Mesothelial cell of epicardium (in vitro differentiated cells): ENCODE results near the gene SUDS3. TPM values are rescaled to one million over a fixed set of nuclear protein-coding genes. Genes with fewer than 3 reads are reported as not detected.

ENCODE experiments used
- DNase-seq, 2 experiments: peaks; one replicate each; pipeline ENCODE4 v3.0.0; 2021; ENCODE audit warnings: low spot score in 2 of 2; ENCODE audit not compliant: unreplicated experiment in 2 of 2
- H3K27ac Mint-ChIP-seq: 2 replicates; pipeline ENCODE4 v1.8.0; 2021; ENCODE audit warnings: mixed read lengths
- H3K27me3 Mint-ChIP-seq: 2 replicates; pipeline ENCODE4 v1.8.0; 2021; ENCODE audit warnings: low read depth, mixed read lengths
- H3K36me3 Mint-ChIP-seq: 2 replicates; pipeline ENCODE4 v1.8.0; 2021; ENCODE audit warnings: mixed read lengths
- H3K4me1 Mint-ChIP-seq: 2 replicates; pipeline ENCODE4 v1.8.0; 2021; ENCODE audit warnings: mixed read lengths
- H3K4me3 Mint-ChIP-seq: 2 replicates; pipeline ENCODE4 v1.8.0; 2021; ENCODE audit warnings: mild to moderate bottlenecking, moderate library complexity, mixed read lengths
- H3K9me3 Mint-ChIP-seq: 2 replicates; pipeline ENCODE4 v1.8.0; 2021; ENCODE audit warnings: mixed read lengths
- total RNA-seq: library from RNA; stranded (reverse); gene quantifications from 3 replicates; pipeline ENCODE4 v1.2.1, GENCODE V29; 2021
- TF ChIP-seq, protein P1 (sequence below): fragments of 200-600 bp; sonication (generic); IDR thresholded peaks from one replicate; pipeline ENCODE4 v1.5.0; 2021; ENCODE audit warnings: antibody characterized with exemption; ENCODE audit not compliant: unreplicated experiment

The SUDS3 gene
- total RNA-seq, 1 donor from 2014 or later = 44.6 TPM

DNA sequence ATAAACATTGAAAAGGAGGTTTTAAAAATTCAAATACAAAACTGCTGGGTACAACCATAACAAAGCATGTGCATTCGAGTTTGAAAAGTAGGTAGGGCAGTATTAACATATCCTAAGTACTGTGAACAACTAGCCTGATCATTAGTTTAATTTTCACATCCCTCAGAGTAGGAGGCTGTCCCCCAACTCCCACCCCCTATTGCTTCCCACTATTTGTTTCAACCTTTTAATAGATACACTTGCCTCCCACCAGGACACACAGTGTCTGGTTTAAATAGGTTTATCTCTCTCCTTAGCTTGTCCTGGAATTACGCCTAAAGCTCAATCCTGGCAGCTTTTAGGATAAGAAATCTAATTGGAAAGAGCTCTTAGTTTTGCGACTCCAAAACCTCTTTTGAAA is 5.8 kb upstream of the SUDS3 start:
- no peaks in the 10 kb centered on the region for H3K36me3 Mint-ChIP-seq
- peaks cover 26% of the 10 kb centered on the region for H3K4me1 Mint-ChIP-seq
- no peak for DNase-seq
- peaks cover 24% of the 10 kb centered on the region for H3K27me3 Mint-ChIP-seq
- H3K4me3 Mint-ChIP-seq = peak overlapping the region; percentile 92
- TF ChIP-seq, protein P1, sequence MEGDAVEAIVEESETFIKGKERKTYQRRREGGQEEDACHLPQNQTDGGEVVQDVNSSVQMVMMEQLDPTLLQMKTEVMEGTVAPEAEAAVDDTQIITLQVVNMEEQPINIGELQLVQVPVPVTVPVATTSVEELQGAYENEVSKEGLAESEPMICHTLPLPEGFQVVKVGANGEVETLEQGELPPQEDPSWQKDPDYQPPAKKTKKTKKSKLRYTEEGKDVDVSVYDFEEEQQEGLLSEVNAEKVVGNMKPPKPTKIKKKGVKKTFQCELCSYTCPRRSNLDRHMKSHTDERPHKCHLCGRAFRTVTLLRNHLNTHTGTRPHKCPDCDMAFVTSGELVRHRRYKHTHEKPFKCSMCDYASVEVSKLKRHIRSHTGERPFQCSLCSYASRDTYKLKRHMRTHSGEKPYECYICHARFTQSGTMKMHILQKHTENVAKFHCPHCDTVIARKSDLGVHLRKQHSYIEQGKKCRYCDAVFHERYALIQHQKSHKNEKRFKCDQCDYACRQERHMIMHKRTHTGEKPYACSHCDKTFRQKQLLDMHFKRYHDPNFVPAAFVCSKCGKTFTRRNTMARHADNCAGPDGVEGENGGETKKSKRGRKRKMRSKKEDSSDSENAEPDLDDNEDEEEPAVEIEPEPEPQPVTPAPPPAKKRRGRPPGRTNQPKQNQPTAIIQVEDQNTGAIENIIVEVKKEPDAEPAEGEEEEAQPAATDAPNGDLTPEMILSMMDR = no peak
- no peak overlapping the region for H3K27ac Mint-ChIP-seq
- no peaks in the 10 kb centered on the region for H3K9me3 Mint-ChIP-seq

DNA sequence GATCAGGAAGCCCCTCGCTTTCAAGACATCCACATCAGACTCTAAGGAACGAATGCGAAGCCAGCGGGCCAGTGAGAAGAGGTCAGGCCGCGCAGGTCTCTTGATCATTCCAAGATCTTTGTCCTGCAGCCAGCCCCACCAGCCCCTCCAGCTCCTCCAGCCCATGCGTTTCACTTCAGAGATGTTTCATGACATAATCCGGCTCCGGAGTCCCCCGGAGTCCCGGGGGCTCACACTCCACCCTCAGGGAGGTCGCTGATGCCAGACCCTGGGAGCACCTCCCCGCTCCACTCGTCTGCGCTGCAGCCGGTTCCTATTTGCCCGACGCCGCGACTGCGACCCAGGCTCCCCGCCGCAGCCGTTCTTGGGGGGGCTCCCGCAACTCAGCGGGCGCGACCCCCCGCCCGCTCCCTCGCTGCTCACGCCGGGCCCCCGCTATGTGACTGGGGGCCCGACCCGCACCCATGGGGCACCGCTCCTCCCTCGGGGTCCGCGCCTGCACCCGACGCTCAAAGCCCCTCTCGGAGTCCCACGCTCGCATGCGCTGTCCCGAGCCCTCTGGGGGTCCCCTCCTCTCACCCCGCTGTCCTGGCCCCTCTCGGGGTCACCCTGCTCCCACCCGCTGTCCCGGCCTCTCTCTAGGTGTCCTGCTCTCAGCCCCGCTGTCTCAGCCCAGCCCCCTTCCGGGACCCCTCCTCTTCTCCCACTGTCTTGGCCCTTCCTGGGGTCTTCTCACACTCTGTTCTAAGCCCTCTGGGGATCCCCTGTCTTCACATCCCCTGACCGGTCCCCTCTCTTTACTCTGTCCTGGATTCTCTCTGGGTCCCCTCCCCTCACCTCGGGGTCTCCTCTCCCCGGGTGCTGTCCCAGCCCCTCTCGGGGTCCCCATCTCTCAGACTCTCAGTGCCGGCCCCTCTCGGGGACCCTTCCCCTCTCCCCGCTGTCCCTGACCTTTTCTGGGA is 4.8 kb upstream of the SUDS3 start:
- peaks cover 30% of the 10 kb centered on the region for H3K4me1 Mint-ChIP-seq
- peaks cover 24% of the 10 kb centered on the region for H3K27me3 Mint-ChIP-seq
- H3K36me3 Mint-ChIP-seq = no peaks in the 10 kb centered on the region
- peak overlapping the region; percentile 16 for H3K27ac Mint-ChIP-seq
- H3K9me3 Mint-ChIP-seq = no peaks in the 10 kb centered on the region
- TF ChIP-seq, protein P1 = no peak
- peak overlapping the region; percentile 92 for H3K4me3 Mint-ChIP-seq
- peak in 1 of 2 experiments; percentile 47 for DNase-seq

DNA sequence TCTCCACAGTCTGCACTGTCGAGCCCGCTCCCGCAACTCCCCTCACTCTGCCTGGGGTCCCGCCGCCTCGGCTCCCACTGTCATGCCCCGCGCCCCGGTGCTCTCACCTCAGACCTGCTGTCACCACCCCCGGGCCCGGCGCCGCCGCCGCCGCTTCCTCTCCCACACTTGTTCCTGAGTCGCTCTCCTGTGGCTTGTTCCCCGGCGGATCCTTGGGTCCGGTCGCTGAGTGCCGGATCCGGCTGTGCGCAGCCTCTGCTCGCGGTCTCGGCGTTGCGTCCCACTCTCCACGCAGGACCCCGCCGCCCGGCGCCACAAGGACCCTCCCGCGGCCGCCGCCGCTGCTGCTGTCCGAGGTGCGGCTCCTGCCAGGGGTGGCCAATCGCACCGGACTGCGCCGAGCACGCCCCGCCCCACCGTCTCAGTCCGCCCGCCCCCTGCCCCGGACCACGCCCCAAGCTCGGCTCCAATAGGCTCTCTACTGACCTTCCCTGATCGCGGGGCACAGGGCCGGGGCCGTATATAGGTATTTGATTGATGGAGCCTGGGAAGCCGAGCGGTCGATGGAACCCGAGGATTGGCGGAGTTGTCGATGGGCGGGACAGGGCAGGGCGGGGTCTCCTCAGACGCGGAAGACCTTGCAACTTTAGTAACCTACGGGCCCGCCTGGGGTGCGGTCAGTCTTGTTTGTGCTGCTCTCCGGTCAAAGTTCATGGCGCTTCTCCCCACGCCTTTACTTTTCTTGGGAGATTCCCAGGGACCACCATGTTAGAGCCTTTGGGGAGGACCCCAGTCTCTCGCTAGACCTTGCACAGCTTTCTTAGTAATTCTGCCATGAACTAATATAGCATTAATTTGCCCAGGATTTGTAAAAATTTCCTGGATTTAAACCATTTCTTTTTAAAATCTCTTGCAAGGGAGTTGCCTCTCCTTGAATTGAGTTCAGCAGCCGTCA is 3.5 kb upstream of the SUDS3 start, which contains the start of gene TAOK3:
TAOK3 (minus strand) TSS at position 367 of the 955 bp plus-strand sequence. CDS start 117,340 bp downstream, outside the sequence.
- no peaks in the 10 kb centered on the region for H3K36me3 Mint-ChIP-seq
- peak within 1 kb of the TSS; percentile 92 for H3K4me3 Mint-ChIP-seq
- H3K4me1 Mint-ChIP-seq = peaks cover 36% of the 10 kb centered on the region
- peak; percentile 93 to 94 for DNase-seq
- peaks cover 24% of the 10 kb centered on the region for H3K27me3 Mint-ChIP-seq
- no peaks in the 10 kb centered on the region for H3K9me3 Mint-ChIP-seq
- peak within 1 kb of the TSS; percentile 88 for H3K27ac Mint-ChIP-seq
- TF ChIP-seq, protein P1 = no peak

DNA sequence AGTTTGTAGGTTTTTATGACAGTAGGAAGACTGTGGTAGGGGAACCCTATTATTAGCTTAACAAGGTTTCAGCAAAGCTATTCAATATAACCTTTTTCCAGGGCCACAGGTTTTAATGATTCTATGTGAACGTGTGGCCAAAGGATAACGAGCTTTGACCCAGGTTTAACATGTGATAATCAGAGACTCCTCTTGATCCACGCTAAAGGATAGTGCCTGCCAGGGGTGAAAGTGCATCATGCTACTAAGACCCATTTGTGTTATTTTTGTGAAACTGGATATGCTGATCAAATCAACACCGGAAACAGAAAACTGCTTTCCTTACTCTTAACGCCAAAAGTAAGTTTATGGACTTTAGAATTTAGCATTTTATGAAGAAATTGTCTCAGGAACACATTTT is 2.7 kb upstream of the SUDS3 start:
- Mint-ChIP-seq H3K9me3 (no peaks in the 10 kb centered on the region), H3K4me3 (peak overlapping the region; percentile 92), H3K27me3 (peaks cover 24% of the 10 kb centered on the region), H3K4me1 (peaks cover 40% of the 10 kb centered on the region), H3K27ac (peak overlapping the region; percentile 88), H3K36me3 (no peaks in the 10 kb centered on the region)
- TF ChIP-seq, protein P1 = no peak
- no peak for DNase-seq

DNA sequence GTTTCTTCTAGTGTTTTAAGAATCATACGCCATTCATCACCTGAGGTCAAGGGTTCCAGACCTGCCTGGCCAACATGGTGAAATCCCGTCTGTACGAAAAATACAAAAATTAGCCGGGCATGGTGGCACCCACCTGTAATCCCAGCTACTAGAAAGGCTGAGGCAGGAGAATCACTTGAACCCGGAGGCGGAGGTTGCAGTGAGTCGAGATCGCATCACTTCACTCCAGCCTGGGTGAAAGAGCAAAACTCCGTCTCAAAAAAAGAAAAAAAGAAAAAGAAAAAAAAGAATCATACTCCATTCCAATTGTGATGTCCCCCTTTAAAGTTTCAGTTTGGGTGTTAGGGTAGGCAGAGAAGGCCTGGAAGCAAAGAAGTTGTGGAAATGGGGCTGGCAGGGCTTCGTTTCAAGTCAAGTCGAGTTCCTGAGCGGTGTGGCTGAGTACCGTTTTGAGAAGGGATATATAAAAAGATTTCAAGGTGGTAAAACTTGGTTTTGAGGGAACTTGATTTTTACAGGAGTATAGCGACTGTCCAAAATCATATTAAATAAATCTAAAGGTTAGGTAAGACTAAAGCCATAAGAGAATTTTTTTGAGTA is 2.1 kb upstream of the SUDS3 start:
- no peaks in the 10 kb centered on the region for H3K9me3 Mint-ChIP-seq
- peaks cover 40% of the 10 kb centered on the region for H3K4me1 Mint-ChIP-seq
- peaks cover 24% of the 10 kb centered on the region for H3K27me3 Mint-ChIP-seq
- H3K36me3 Mint-ChIP-seq = no peaks in the 10 kb centered on the region
- TF ChIP-seq, protein P1 = no peak
- DNase-seq = no peak
- no peak overlapping the region for H3K27ac Mint-ChIP-seq
- H3K4me3 Mint-ChIP-seq = peak overlapping the region; percentile 92
